Stimulated activated CD4-positive, alpha-beta T cell treated with anti-CD3 and anti-CD28 coated beads, Interleukin-15, amount 100 ng/mL, for 48 hours (primary cell): ENCODE results near the gene DNAH17.

Experiments
- DNase-seq, 2 donors: peaks; one replicate each; pipeline ENCODE4 v3.0.0-alpha.2; 2020; ENCODE audit warnings: low read depth in 2 of 2

Gene DNAH17

GRCh38 chr17:78414178-78415162, 162.7 kb downstream of the DNAH17 start:
- DNase-seq: peak in 1 of 2 donors; percentile 47

GRCh38 chr17:78412403-78412802, 164.8 kb downstream of the DNAH17 start:
- DNase-seq: peak; percentile 34 to 51

- no peak for DNase-seq
Observed at GRCh38 chr17:78411241-78411857, 165.8 kb downstream of the DNAH17 start.

- DNase-seq: no peak
Observed at GRCh38 chr17:78409191-78409928, 167.8 kb downstream of the DNAH17 start.

GRCh38 chr17:78408476-78409050, 168.6 kb downstream of the DNAH17 start:
- no peak for DNase-seq

- DNase-seq: no peak
Observed at GRCh38 chr17:78407387-78408000, 169.7 kb downstream of the DNAH17 start.

- DNase-seq: no peak
Observed at GRCh38 chr17:78406920-78407319, 170.3 kb downstream of the DNAH17 start.

GRCh38 chr17:78406396-78406795, 170.8 kb downstream of the DNAH17 start:
- no peak for DNase-seq

- DNase-seq: no peak
Observed at GRCh38 chr17:78403822-78404221, 173.4 kb downstream of the DNAH17 start.

GRCh38 chr17:78401891-78402290, 175.3 kb downstream of the DNAH17 start:
- DNase-seq: no peak

GRCh38 chr17:78401246-78401645, 175.9 kb downstream of the DNAH17 start:
- DNase-seq: no peak

- DNase-seq: no peak
Observed at GRCh38 chr17:78400581-78401240, 176.5 kb downstream of the DNAH17 start.

GRCh38 chr17:78399693-78400144, 177.5 kb downstream of the DNAH17 start:
- DNase-seq: no peak

GRCh38 chr17:78399028-78399692, 178.0 kb downstream of the DNAH17 start:
- DNase-seq: no peak

GRCh38 chr17:78398390-78398789, 178.8 kb downstream of the DNAH17 start:
- no peak for DNase-seq

GRCh38 chr17:78397681-78398101, 179.5 kb downstream of the DNAH17 start:
- no peak for DNase-seq

- DNase-seq: no peak
Observed at GRCh38 chr17:78396441-78397337, 180.5 kb downstream of the DNAH17 start.

- no peak for DNase-seq
Observed at GRCh38 chr17:78395155-78395554, 182.0 kb downstream of the DNAH17 start.

- DNase-seq: no peak
Observed at GRCh38 chr17:78394209-78394608, 183.0 kb downstream of the DNAH17 start.
